Muscle layer of colon (tissue), 2 donors: ENCODE data around the gene EVX1.

Source experiments
- H3K27ac ChIP-seq: one replicate; pipeline ENCODE4 v1.7.0; 2013; ENCODE audit warnings: low read depth, mild to moderate bottlenecking, low read length, moderate library complexity
- H3K27me3 ChIP-seq, 2 donors: one replicate each; pipeline ENCODE4 v1.7.0; 2013; ENCODE audit warnings: low read length in 2 of 2, mild to moderate bottlenecking in 2 of 2; ENCODE audit not compliant: insufficient read depth in 2 of 2, control insufficient read depth in 1 of 2
- H3K36me3 ChIP-seq: one replicate; pipeline ENCODE4 v1.7.0; 2013; ENCODE audit warnings: mild to moderate bottlenecking, low read length; ENCODE audit not compliant: insufficient read depth
- H3K4me1 ChIP-seq: one replicate; pipeline ENCODE4 v1.7.0; 2013; ENCODE audit warnings: mild to moderate bottlenecking, low read length; ENCODE audit not compliant: insufficient read depth
- H3K4me3 ChIP-seq, 2 donors: one replicate each; pipeline ENCODE4 v1.7.0; 2013; ENCODE audit warnings: low read length in 2 of 2, low read depth in 1 of 2, mild to moderate bottlenecking in 1 of 2, moderate library complexity in 1 of 2
- H3K9ac ChIP-seq: one replicate; pipeline ENCODE4 v1.7.0; 2013; ENCODE audit warnings: low read length
- H3K9me3 ChIP-seq: one replicate; pipeline ENCODE4 v1.7.0; 2013; ENCODE audit warnings: mild to moderate bottlenecking, low read length
- donor health status: abdominal sarcoma.
- donor health status: Adenocarcinoma of cecum.

The EVX1 gene

GRCh38 chr7:27240015-27240731, 2.4 kb upstream of the EVX1 start:
- H3K9me3 ChIP-seq = no peaks in the 10 kb centered on the region
- H3K27ac ChIP-seq = no peak overlapping the region
- H3K4me3 ChIP-seq = no peak overlapping the region
- peaks cover 39% of the 10 kb centered on the region for H3K4me1 ChIP-seq
- peaks cover 84 to 100% of the 10 kb centered on the region in 2 donors for H3K27me3 ChIP-seq
- no peak overlapping the region for H3K9ac ChIP-seq
- no peaks in the 10 kb centered on the region for H3K36me3 ChIP-seq

- no peak overlapping the region for H3K4me3 ChIP-seq
- no peaks in the 10 kb centered on the region for H3K9me3 ChIP-seq
- H3K4me1 ChIP-seq = peaks cover 40% of the 10 kb centered on the region
- H3K27me3 ChIP-seq = peaks cover 91 to 100% of the 10 kb centered on the region in 2 donors
- H3K9ac ChIP-seq = no peak overlapping the region
- H3K27ac ChIP-seq = no peak overlapping the region
- H3K36me3 ChIP-seq = no peaks in the 10 kb centered on the region
Measured at GRCh38 chr7:27241189-27242056, 1.2 kb upstream of the EVX1 start.

- Histone ChIP-seq H3K9ac (no peak overlapping the region), H3K9me3 (no peaks in the 10 kb centered on the region), H3K27me3 (peaks cover 94 to 100% of the 10 kb centered on the region in 2 donors), H3K27ac (no peak overlapping the region), H3K4me1 (peaks cover 40% of the 10 kb centered on the region), H3K4me3 (peak overlapping the region in 1 of 2 donors; percentile 21), H3K36me3 (no peaks in the 10 kb centered on the region)
Measured at GRCh38 chr7:27242154-27242553, 448 bp upstream of the EVX1 start.

GRCh38 chr7:27243340-27244163, 950 bp downstream of the EVX1 start:
- Histone ChIP-seq H3K27ac (no peak overlapping the region), H3K9ac (no peak overlapping the region), H3K27me3 (peaks cover 97 to 100% of the 10 kb centered on the region in 2 donors), H3K36me3 (no peaks in the 10 kb centered on the region), H3K9me3 (no peaks in the 10 kb centered on the region), H3K4me1 (peaks cover 40% of the 10 kb centered on the region), H3K4me3 (peak overlapping the region in 1 of 2 donors; percentile 16)

- no peaks in the 10 kb centered on the region for H3K9me3 ChIP-seq
- H3K27ac ChIP-seq = no peak overlapping the region
- H3K27me3 ChIP-seq = peaks cover 99 to 100% of the 10 kb centered on the region in 2 donors
- H3K36me3 ChIP-seq = no peaks in the 10 kb centered on the region
- no peak overlapping the region for H3K4me3 ChIP-seq
- H3K4me1 ChIP-seq = peaks cover 37% of the 10 kb centered on the region
- no peak overlapping the region for H3K9ac ChIP-seq
Measured at GRCh38 chr7:27244488-27245123, 2.0 kb downstream of the EVX1 start.

GRCh38 chr7:27245124-27245797, 2.7 kb downstream of the EVX1 start:
- Histone ChIP-seq H3K36me3 (no peaks in the 10 kb centered on the region), H3K9ac (no peak overlapping the region), H3K27me3 (peaks cover 99 to 100% of the 10 kb centered on the region in 2 donors), H3K4me3 (peak overlapping the region; percentile 21 to 29), H3K4me1 (peaks cover 31% of the 10 kb centered on the region), H3K27ac (no peak overlapping the region), H3K9me3 (no peaks in the 10 kb centered on the region)

- Histone ChIP-seq H3K36me3 (no peaks in the 10 kb centered on the region), H3K4me3 (peak overlapping the region; percentile 21 to 29), H3K9ac (no peak overlapping the region), H3K27me3 (peaks cover 99 to 100% of the 10 kb centered on the region in 2 donors), H3K4me1 (peaks cover 31% of the 10 kb centered on the region), H3K27ac (no peak overlapping the region), H3K9me3 (no peaks in the 10 kb centered on the region)
Measured at GRCh38 chr7:27245798-27246691, 3.4 kb downstream of the EVX1 start.

GRCh38 chr7:27247000-27247399, 4.4 kb downstream of the EVX1 start:
- Histone ChIP-seq H3K9ac (no peak overlapping the region), H3K9me3 (no peaks in the 10 kb centered on the region), H3K4me1 (peaks cover 34% of the 10 kb centered on the region), H3K27me3 (peaks cover 99 to 100% of the 10 kb centered on the region in 2 donors), H3K36me3 (no peaks in the 10 kb centered on the region), H3K4me3 (no peak overlapping the region), H3K27ac (no peak overlapping the region)

GRCh38 chr7:27247452-27248426, 5.1 kb downstream of the EVX1 start:
- Histone ChIP-seq H3K4me1 (peaks cover 28% of the 10 kb centered on the region), H3K27me3 (peaks cover 99 to 100% of the 10 kb centered on the region in 2 donors), H3K4me3 (no peak overlapping the region)

More at GRCh38 chr7:27247452-27248426, 5.1 kb downstream of the EVX1 start:
- no peaks in the 10 kb centered on the region for H3K9me3 ChIP-seq
- no peak overlapping the region for H3K9ac ChIP-seq
- no peaks in the 10 kb centered on the region for H3K36me3 ChIP-seq
- no peak overlapping the region for H3K27ac ChIP-seq
